Stimulated activated naive CD8-positive, alpha-beta T cell treated with anti-CD3 and anti-CD28 coated beads, Interleukin-15, Interleukin-2, amounts not matched to agents 100 U/mL and 50 U/mL, for 24 hours (primary cell): ENCODE measurements around the gene NOP14.
"Not testable (repeated sequence)": the region's sequence is repeated elsewhere in the genome, so short reads cannot be mapped to it uniquely, and the experiment has no call there.

ENCODE experiments used
- ATAC-seq: fragments of 150-1000 bp; cut with Tn5 transposase; one replicate; pipeline ENCODE4 v1.10.0; 2021
- DNase-seq: peaks from one replicate; pipeline ENCODE4 v3.0.0; 2021

The NOP14 gene

GRCh38 chr4:2931512-2932301 is 31.5 kb downstream of the NOP14 start:
- DNase-seq (peak; percentile 73), ATAC-seq (peak; percentile 28)

DNA sequence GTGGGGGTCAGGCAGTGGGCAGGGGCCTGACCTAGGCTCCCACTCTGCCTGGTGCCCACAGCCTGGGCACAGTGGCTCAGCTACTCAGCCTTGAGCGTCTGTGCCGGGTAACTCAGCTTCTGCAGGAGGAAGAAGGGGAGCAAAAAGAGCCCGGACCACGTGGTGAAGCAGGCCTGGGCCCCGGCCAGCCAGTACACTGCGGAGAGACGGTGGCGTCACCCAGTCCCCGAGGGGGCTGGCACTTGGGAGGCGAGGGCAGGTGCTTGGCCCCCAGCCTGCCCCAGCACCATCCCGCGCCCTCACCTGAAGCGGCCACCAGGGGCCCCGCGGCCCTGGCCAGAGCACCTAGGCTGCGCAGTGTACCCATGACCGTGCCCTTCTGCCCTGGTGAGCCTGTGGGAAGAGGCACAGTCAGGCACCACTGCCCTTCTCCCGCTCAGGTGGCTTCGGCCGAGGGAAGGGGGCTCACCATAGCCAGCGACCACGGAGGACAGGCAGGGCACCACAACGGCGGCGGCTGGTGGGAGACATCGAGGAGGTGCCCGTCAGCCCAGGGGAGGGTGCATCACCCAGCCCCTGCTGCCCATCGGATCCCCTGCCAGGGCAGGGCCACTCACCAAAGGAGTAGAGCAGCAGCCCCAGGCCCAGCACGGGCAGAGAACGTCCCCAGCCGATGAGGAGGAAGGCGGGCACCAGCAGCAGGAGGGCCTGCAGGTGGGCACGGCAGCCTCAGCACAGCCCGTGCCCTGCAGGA is 32.3 kb downstream of the NOP14 start:
- ATAC-seq (no peak), DNase-seq (no peak)

GRCh38 chr4:2930135-2930757 is 33.0 kb downstream of the NOP14 start:
- DNase-seq = no peak

GRCh38 chr4:2929469-2929868 is 33.7 kb downstream of the NOP14 start:
- no peak for DNase-seq
- ATAC-seq = no peak

More at GRCh38 chr4:2930135-2930757, 33.0 kb downstream of the NOP14 start:
- no peak for ATAC-seq

- no peak for DNase-seq
- ATAC-seq = no peak
Observed at GRCh38 chr4:2928242-2929176, 34.7 kb downstream of the NOP14 start.

- DNase-seq (no peak), ATAC-seq (no peak)
Observed at GRCh38 chr4:2927696-2928075, 35.5 kb downstream of the NOP14 start.

- DNase-seq = no peak
Observed at GRCh38 chr4:2927016-2927695, 36.0 kb downstream of the NOP14 start.

DNA sequence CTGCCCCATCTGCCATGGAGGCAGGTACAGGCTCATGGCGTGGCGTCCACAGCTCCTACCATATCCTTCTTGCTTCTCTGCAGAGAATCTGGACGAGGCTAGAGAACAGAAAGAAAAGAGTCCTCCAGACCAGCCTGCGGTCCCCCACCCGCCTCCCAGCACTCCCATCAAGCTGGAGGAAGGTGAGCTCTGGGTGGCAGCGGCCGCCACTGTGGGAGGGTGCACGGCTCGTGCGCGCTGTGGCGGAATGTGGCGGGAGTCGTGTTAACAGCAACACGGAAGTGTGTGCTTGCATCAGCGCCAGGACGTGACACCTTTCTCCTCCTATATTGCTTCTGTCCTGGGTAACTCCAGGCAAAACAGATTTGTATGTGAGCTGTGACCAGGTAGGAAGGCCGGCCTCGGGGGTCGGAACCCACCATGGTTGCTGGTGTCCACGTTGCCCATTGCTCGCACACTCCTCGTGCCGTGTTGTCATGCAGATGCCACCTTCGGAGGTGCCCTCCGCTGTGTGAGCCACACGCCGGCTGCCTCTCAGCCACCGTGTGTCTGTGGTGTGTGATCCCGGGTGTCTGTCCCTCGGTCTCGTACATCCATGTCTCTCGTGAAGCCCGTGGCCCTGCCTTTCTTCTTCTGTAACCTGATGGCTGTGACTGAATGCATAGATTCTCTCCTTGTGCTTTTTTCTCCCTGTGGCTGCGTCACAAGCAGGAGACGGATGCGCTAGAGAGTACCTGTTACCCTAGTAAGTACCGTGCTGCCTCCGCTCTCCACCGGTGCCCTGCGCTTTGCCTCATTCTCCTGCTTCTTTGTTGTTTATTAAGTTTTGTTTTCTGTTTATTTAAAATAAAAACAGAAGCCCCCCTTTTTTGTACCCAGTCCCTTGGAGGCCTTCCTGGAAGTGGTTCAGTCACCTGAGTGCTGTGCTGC is 37.0 kb downstream of the NOP14 start:
- ATAC-seq (no peak), DNase-seq (no peak)

More at GRCh38 chr4:2927016-2927695, 36.0 kb downstream of the NOP14 start:
- ATAC-seq = no peak

DNA sequence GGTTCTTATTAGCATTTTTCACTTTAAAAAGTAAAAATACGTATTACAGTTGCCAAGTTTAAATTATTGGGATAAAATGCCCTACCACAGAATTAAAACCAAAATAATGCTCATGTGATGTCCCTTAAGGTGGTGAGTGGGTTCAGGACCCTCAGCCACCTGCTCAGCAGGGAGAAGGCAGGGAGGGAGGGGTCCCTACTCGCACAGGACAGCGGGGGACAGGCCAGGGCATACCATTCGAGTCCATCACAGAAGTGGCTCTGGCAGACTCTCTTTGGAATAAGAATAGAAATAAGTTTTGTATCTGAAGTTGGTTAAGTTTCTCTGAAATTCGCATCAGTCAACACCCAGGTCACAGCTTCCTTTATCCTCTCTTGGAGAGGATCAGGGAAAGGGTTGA is 37.7 kb downstream of the NOP14 start:
- no peak for DNase-seq
- no peak for ATAC-seq

DNA sequence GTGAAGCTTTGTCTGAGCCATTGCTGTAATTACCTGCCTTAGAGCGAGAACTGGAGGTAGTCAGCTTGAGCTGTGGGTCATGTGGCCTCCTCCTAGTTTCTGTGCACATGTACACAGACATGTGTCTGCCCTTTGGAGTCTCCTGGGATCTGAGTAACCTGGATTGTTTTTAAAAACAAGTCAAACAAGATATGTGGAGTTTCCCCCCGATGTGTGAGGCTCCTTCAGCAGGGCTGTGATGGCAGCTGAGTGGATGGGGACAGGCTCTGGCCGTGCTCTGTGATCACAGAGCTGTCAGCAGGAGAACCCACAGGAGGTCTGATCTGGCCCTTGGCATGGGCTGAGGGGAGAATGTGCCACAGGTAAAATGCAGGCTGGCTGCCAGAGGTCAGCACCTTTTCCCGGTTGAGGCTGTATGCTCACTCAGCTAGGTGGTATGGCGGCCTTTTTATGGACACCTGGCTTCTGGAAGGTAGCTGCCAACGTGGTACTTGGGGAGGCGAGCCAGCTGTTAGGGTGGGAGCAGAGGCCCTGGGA is 38.4 kb downstream of the NOP14 start:
- DNase-seq (no peak), ATAC-seq (no peak)

GRCh38 chr4:2924286-2924685 is 38.9 kb downstream of the NOP14 start:
- DNase-seq (no peak), ATAC-seq (no peak)

DNA sequence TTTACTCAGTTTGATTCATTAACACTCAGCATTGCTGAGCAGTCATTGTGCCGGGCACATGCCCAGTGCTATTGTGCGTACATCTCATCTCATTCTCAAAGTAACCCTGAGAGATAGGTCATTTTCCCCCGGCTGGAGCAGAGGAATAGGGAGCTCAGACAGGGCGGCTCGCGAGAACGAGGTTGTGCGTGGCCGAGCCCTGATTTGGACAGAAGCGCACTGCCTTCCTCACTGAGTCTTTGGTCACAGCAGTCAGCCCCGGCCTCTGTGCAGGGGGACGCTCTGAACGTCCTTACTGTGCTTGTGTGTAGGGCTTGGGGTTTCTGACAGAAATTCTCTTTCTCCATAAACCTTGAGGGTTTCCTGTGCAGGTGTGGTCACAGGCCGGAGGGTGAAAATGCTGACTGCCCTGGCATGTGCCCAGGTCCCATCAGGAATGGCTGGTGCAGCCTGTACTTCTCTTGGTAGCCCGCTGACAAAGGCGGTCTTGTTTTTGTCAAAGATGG is 39.5 kb downstream of the NOP14 start:
- DNase-seq = no peak

GRCh38 chr4:2923141-2923551 is 40.1 kb downstream of the NOP14 start:
- no peak for ATAC-seq
- no peak for DNase-seq

More for the DNA sequence above, 39.5 kb downstream of the NOP14 start:
- ATAC-seq = no peak

- peak; percentile 36 for DNase-seq
- not testable (repeated sequence) for ATAC-seq
Observed at GRCh38 chr4:2922453-2923101, 40.6 kb downstream of the NOP14 start.

- ATAC-seq, DNase-seq: not testable (repeated sequence)
Observed at GRCh38 chr4:2918714-2919113, 44.5 kb downstream of the NOP14 start.

DNA sequence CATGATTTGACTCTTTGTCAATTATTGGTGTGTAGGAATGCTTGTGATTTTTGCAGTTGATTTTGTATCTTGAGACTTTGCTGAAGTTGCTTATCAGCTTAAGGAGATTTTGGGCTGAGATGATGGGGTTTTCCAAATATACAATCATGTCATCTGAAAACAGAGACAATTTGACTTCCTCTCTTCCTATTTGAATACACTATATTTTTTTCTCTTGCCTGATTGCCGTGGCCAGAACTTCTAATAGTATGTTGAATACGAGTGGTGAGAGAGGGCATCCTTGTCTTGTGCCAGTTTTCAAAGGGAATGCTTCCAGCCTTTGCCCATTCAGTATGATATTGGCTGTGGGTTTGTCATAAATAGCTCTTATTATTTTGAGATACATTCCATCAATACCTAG is 44.9 kb downstream of the NOP14 start:
- DNase-seq, ATAC-seq: not testable (repeated sequence)

DNA sequence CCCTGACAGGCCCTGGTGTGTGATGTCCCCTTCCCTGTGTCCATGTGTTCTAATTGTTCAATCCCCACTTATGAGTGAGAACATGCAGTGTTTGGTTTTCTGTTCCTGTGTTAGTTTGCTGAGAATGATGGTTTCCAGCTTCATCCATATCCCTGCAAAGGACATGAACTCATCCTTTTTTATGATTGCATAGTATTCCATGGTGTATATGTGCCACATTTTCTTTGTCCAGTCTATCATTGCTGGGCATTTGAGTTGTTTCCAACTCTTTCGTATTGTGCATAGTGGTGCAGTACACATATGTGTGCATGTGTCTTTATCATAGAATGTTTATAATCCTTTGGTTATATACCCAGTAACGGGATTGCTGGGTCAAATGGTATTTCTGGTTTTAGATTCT is 46.5 kb downstream of the NOP14 start:
- not testable (repeated sequence) for DNase-seq, ATAC-seq

- no peak for ATAC-seq
- DNase-seq = no peak
Observed at GRCh38 chr4:2915789-2916188, 47.4 kb downstream of the NOP14 start.
